Measurements from ENCODE around the gene ZNF407. TPM values are rescaled to one million over a fixed set of nuclear protein-coding genes. Genes with fewer than 3 reads are reported as not detected.
"Not testable (repeated sequence)": the region's sequence is repeated elsewhere in the genome, so short reads cannot be mapped to it uniquely, and the experiment has no call there.

Gene ZNF407
- total RNA-seq, 1 donor from 2014 or later = 10.7 TPM

DNA sequence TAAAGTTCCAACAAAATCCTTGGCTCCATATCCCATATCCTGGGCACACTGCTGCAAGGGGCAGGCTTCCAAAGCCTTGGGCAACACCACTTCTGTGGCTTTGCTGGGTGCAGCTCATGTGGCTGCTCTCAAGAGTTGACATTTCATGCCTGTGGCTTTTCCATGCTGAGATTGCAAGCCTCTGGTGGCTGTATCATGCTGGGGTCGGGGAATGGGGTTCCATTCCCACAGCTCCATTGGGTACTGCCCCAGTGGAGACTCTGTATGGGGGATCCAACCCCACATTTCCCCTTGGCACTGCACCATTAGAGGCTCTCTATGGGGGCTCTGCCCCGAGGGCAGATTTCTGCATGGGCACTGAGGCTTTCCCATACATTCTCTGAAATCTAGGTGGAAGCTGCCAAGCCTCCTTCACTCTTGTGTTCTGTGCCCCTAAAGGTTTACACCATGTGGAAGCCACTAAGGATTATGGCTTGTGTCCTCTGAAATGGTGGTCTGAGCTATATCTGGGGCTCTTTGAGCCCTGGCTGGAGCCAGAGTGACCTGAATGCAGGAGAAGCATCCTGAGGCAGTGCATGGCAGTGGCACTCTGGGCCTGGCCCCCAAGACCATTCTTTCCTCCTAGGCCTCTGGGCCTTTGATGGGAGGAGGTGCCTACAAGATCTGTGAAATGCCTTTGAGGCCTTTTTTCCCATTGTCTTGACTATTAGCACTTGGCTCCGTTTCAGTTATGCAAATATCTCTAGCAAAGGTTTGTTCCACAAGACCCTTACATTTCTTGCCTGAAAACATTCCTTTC lies 503.4 kb downstream of the ZNF407 start:
- DNase-seq (ENCODE audit: missing footprints) (no peak), ATAC-seq (no peak)
- intact Hi-C loops (cut with DNase I) = no loop called here

DNA sequence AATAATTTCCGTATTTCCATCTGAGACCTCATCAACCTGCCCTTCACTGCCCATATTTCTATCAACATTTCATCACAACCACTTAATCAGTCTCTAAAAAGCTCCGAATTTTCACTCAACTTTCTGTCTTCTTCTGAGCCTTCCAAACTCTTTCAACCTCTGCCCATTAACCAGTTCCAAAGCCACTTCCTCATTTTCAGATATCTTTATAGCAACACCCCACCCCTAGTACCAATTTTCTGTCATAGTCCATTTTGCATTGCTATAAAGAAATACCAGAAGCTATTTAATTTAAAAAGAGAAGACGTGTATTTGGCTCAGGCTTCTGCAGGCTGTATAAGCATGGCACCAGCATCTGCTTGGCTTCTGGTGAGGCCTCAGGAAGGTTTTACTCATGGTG lies 504.2 kb downstream of the ZNF407 start:
- intact Hi-C loops (cut with DNase I) = no loop called here
- ATAC-seq (no peak), DNase-seq (ENCODE audit: missing footprints) (no peak)

DNA sequence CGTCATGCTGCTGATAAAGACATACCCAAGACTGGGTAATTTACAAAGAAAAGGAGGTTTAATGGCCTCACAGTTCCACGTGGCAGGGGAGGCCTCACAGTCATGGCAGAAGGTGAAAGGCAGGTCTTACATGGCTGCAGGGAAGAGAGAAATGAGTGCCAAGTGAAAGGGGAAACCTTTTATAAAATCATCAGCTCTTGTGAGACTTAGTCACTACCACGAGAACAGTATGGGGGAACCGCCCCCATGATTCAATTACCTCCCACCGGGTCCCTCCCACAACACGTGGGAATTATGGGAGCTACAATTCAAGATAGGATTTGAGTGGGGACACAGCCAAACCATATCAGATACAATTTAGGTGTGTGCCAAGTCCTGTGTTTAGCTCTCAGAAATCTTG lies 506.4 kb downstream of the ZNF407 start:
- DNase-seq (ENCODE audit: missing footprints); intact Hi-C loops (cut with DNase I); ATAC-seq: not testable (repeated sequence)

DNA sequence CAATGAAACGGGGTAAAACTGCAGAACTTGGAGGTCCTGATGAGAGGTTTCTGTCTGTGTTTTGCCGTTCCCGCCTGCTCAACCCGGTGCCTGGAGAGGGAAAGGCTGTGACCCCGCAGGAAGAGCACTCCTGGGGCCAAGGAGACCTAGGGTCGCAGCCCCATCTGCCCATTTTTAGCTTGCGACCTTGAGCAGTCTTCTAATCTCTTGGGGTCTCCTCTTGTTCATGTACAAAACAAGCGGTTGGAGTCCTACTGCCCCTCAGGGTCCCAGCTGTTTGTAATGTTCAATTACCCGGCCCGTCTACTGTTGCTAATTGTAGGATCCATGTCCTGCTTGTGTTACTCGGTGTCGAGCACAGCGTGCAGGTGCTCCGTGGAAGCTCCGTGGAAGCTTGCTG lies 506.8 kb downstream of the ZNF407 start:
- ATAC-seq = no peak
- intact Hi-C loops (cut with DNase I) = no loop called here
- no peak for DNase-seq (ENCODE audit: missing footprints)

DNA sequence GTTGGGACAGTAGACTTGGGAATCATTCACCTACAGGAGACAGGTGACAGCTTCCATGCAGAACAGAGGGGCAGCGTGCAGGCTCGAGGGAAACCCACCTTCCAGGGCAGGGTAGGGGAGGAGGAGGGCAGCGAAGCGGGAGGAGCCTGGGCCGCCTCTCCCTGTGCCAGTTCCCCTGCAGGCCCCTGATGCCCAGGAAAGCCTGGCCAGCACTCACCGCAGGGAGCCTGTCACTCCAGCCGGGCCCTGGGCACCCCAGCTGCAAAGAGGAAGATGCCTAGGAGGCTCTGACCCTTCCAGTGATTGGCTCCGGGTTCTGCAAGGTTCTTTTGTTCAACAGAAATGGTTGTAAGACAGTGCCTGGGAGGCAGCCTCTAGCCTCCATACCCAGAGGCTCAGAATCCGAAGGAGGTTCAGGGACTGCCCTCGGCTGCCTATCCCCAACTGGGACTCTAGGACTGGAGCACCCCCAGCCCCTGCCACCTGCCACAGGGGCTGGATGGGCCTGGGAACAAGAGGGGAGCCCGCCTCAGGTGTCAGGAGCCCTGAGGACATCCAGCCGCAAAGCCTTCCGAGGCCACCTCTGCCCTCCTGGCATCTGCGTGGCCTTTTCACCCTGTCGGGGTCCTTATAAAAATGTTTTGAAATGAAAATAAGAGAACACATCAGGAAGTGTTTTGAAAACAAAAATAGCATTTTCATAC lies 508.0 kb downstream of the ZNF407 start:
- ATAC-seq = no peak
- intact Hi-C loops (cut with DNase I) = no loop called here
- DNase-seq (ENCODE audit: missing footprints) = no peak

DNA sequence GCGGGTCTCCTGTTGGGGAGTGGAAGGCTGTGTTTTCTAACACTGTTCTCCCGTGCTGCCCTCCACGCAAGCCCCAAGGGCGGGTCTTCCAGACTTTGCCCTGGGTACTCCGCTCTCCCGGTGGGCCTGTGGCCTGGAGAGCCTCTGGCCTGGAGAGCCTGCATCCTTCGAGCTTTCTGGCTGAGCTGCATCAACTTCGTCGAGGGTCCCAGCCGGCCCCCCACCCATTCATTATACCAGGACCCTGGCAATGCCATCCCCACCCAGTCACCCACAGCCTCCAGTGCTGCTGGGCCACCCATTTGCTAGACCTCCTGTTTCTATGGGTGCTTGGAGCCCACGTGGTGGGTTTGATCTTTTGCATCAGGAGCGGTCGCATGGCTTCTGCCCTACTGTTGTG lies 509.1 kb downstream of the ZNF407 start:
- DNase-seq (ENCODE audit: missing footprints) (no peak), ATAC-seq (no peak)
- intact Hi-C loops (cut with DNase I) = no loop called here

DNA sequence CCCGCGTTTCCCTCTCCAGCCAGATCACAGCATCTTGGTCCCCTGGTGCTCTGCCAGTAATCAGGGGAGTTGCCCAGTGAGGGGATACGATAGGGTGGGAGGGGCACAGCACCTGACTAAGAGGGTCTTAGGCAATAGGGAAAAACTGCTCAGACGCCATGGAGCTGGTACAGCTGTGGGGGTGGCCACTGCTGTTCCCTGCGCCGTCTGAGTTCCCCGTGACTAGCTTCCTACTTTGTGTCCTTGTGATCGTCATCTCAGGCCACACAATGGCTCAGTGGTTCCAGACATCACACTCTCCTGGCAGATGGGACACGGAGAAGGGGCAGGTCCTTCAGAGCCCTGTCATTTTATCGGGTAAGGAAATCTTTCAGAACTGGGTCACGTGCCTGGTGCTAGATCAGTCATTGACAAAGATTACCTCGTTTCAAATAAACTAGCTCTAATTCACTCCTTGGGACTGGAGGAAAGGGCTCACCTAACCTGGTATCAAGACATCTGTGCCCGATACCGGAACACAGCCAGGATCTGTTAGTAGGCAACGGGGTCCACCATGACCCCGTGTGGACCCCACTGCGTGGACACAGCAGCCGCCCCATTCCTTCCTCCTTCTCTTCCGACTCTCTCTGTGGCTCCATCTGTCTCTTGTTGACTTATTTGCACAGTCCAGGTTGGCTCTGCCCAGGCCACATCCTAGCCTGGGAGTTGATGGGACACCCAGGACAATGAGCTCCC lies 509.7 kb downstream of the ZNF407 start:
- no peak for DNase-seq (ENCODE audit: missing footprints)
- no peak for ATAC-seq
- intact Hi-C loops (cut with DNase I) = no loop called here

DNA sequence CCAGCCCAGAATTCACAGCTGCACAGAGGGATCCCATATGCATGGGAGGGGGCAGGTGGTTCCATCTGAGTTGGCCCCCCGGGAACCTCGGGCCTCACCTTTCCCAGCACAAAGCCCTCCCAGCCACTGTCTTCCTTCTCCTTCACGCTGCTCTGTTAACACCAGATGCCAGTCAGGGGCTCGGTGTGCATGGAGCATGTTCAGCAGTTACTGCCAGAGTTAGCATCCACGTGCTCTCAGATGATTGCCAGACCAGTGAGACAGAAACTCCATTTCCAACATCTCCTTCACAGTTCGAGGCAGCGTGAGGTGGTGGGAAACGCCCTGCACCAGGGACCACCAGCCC lies 510.2 kb downstream of the ZNF407 start:
- no peak for DNase-seq (ENCODE audit: missing footprints)
- intact Hi-C loops (cut with DNase I) = no loop called here
- no peak for ATAC-seq

DNA sequence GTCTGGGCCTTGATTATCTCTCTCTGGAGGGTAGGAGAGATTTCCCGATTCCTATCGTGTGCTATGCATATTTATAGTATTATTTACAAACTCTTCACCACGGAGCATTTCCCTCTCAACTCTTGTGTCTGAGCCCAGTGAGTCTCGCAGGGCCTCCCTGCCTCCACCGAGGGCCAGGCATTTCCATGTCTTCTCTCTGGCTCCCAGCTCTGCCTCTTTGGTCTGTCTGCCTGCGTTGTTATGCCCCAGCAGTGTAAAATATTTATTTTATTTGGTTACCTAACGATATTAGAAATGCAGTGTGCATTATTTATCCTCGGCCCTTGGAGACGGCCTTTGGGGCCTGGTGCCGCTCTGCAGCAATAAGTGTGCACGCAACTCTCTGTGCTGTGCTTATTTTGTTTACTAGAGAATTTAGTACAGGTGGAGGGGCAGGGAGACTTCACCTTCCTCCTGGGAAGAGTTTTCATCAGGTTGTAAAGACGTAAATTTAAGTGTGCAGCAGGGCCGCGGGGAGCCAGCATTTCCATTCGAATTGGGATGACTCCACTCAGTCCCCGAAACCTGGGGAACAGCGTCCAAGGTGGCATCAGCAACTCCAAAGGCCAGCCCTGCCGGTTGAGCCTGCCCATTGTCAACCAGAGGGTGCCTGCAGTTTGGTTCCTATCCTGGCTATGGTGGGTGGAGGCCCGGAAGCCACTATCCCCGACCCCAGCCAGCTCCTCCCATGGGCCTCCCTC lies 511.1 kb downstream of the ZNF407 start:
- intact Hi-C loops (cut with DNase I) = no loop called here
- DNase-seq (ENCODE audit: missing footprints) = no peak
- ATAC-seq = no peak

DNA sequence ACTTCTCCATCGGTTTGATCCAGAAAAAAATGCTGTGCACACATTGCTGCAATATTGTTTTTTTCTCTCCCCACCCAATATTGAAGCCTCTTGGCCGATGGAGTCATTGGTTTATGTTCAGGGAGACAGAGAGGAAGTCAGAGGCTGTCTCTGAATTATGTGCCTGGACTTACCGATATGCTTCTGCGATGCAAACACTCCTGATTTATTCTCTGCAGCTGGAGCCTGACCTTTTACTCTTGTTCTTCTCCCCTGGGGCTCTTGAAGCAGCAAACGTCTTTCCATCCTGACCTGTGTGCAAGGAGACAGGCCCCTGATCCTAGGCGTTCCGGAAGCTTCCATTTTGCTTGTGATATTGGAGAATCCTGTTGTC lies 511.6 kb downstream of the ZNF407 start:
- ATAC-seq = no peak
- DNase-seq (ENCODE audit: missing footprints) = no peak
- intact Hi-C loops (cut with DNase I) = no loop called here

DNA sequence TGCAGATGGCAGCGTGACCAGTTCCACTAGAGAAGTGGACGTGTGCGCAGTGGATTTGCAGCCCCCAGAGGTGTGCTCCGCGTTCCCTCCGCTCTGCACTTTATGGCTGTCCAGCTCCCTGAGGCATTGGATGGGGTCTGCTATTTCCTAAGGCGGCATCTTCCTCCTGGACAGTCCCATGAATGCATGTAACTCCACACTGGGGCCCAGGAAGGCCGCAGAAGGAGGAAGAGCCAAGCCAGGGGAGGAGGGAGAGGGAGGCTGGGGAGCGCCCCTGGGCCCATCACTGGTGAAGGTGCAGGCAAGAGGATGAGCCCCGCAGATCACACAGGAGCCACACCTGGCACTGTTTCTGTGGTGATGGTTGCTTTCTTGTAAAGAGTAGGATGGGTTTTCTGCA lies 512.1 kb downstream of the ZNF407 start:
- no peak for ATAC-seq
- intact Hi-C loops (cut with DNase I) = no loop called here
- no peak for DNase-seq (ENCODE audit: missing footprints)

DNA sequence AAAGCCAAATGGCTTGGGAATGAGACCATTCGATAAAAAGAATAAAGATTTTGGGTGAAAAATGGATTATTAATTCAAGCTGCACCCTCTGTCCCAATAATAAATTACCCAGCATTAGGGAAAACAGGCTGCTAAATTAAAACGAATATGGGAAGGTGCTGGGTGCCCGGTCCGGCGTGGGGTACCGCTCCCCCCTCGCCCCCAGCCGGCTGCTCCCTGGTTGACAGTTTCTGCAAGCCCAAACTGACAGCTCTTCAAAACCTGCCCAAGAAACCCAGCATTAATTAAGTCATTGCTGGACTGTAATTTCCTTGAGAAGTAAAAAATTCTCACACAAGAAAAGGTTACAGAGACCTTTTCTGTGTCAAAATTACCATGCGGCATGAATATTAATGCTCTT lies 512.6 kb downstream of the ZNF407 start:
- ATAC-seq = no peak
- intact Hi-C loops (cut with DNase I) = no loop called here
- no peak for DNase-seq (ENCODE audit: missing footprints)

DNA sequence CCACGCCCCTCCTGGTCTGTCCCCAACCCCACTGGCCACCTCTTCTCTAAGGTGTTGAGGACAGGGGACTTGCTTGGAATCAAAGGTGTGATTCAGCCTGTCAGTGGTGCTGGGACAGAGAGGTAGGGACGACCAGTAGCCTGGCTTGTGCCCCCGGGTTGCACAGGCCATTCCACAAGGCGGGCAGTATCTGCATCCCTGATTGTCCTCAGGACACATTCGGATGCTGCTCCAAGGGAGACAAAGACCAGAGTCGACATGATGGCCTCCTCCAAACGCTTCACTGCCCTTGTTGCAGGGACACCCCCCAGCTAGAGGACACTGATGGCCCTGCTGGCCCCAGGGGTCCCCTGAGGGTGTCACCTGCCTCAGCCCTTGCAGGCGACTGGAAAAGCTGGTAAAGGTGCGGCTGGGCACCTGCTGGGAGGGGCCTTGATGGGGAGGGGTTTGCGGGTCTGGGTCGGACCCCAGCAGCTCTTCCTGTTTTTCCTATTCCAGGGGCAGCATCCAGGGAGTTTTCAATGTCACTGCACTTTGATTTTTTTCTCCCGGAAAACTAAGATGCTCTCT lies 513.3 kb downstream of the ZNF407 start:
- ATAC-seq (no peak), DNase-seq (ENCODE audit: missing footprints) (no peak)
- intact Hi-C loops (cut with DNase I) = no loop called here

DNA sequence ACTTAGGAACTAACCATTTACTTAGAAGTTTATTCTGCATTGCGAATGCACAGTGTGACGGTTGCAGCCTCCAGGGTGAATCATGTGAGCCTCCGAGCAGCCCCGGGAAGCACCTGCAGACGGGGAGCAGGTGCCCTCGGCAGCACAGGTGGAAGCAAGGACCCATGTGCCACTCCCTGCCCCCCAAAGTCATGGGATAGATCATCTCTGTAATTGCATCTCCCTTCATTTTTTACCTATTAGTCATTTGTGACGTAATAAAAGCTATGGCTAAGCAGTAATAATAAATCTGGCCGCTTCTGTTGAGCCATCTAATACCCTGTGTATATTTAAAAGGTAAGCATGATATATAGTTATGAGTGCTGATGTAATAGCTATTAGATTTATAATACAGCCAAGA lies 514.1 kb downstream of the ZNF407 start:
- intact Hi-C loops (cut with DNase I) = no loop called here
- ATAC-seq (no peak), DNase-seq (ENCODE audit: missing footprints) (no peak)

DNA sequence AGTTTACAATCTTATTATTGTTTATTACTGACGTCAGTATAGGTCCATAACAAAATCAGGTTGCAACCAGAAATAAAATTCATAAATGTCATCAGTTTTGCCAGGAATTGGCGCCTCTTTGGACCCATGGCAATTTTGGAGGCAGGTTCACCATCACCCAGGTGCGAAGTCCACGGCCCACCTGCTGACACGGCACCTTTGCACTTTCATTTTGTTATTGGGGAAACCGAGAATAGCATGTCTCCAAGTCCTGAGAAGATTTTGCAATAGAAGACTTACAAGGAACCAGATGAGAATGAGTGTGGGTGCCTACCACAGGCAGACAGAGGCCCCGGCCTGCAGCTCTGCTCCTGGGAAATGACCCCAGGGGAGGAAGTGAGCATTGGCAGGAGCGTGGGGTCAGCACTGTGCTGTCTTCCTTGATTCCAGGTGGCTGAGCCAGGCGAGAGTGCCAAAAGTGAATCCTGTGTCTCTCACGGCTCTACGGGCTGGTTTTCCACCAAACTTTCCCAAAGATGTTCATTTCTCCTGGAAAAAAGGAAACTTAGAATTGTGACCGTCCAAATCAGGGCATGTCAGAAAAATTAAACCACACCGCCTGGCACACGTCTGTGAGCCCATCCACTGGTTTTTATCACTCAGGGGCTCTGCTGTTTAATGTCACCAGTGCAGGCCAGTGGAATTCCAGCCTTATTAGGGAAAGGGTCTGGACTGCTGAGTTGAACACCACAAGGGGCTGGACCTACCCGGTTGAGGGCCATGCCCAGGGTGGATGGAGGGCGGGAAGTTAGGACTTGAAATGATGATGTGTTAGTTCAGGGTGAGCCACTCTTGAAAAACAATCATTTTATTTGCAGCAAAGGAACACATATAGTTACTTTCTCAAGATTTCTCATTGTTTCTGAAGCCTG lies 514.8 kb downstream of the ZNF407 start:
- intact Hi-C loops (cut with DNase I) = no loop called here
- ATAC-seq = no peak
- no peak for DNase-seq (ENCODE audit: missing footprints)

DNA sequence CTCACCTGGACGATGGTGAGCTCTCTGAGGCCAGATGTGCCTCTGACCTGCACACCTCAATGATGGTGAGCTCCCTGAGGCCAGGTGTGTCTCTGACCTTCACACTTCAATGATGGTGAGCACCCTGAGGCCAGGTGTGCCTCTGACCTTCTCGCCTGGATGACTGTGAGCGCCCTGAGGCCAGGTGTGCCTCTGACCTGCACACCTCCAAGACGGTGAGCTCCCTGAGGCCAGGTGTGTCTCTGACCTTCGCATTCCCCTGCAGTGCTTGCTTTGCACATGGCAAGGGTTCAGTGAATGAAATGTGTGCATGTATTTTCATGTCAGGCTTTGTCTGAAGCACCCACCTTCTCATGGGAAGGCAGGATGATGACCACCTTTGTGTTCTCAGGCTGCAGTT lies 515.8 kb downstream of the ZNF407 start:
- DNase-seq (ENCODE audit: missing footprints) (no peak), ATAC-seq (no peak)
- intact Hi-C loops (cut with DNase I) = no loop called here

DNA sequence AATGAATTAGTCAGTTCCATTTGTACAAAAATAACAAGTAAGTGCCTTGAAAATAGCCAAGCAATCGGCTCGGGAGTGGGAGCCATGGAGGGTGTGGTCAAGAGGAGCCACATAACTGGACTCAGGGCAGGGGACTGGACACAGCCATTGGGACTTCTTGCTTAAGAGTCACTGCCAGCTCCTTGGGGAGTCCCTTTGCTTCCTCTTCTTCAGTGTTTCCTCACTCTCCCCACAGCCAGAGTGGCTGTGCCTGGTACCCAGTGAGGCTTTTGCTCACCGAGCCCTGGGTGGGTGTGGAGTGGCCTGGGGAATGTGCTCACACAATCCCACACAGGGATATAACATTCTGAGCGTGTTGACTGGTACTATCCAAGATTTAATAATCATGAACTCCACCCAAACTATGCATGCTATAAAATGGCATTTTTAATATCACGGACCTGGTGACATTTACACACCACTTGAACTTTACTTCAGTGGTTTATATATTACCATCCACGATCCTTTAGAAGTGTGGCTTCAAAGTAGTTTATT lies 516.6 kb downstream of the ZNF407 start:
- intact Hi-C loops (cut with DNase I) = no loop called here
- DNase-seq (ENCODE audit: missing footprints) (no peak), ATAC-seq (no peak)
